HCT116 (cell line): Measurements from ENCODE around the gene SDSL. TPM values are rescaled to one million over a fixed set of nuclear protein-coding genes. Genes with fewer than 3 reads are reported as not detected.

Experiments
- ATAC-seq: fragments of 200-7000 bp; cut with Tn5 transposase; 2 replicates; pipeline ENCODE4 v1.9.1; 2020; ENCODE audit warnings: mild to moderate bottlenecking, moderate library complexity
- BruUV-seq: library from RNA; stranded (reverse); fragments of 400-500 nt; replicated peaks from 2 replicates; lab custom pipeline; 2021; lab: Mats Ljungman, UMichigan
- CTCF ChIA-PET: fragments of 300-600 bp; sonication (Branson Sonifier 250); formaldehyde crosslinking; loops from one replicate; lab custom pipeline; 2021; ENCODE audit warnings: antibody characterized with exemption; lab: Charles Lee
- POLR2A ChIA-PET: fragments of 300-600, 350-600 bp; sonication (Branson Sonifier 250); formaldehyde crosslinking; loops from one replicate; lab custom pipeline; 2021; ENCODE audit warnings: antibody characterized with exemption; lab: Charles Lee
- RAD21 ChIA-PET, 2 experiments: fragments of 300-600 bp; sonication (Branson Sonifier 250); formaldehyde crosslinking; loops; one replicate each; lab custom pipeline; 2023; ENCODE audit warnings: low total read pairs in 2 of 2; ENCODE audit not compliant: uncharacterized antibody in 2 of 2, unreplicated experiment in 2 of 2, low non-redundant PET in 1 of 2; lab: Charles Lee
- DNase-seq: peaks from one replicate; pipeline ENCODE4 v3.0.0-alpha.2; 2010; ENCODE audit warnings: low read depth, low spot score
- H2AFZ ChIP-seq: fragments of 200-600 bp; shearing (Covaris generic), sonication (generic); 2 replicates; pipeline ENCODE4 v1.6.1; 2017; ENCODE audit warnings: low read depth, mixed run types, mixed read lengths, antibody characterized with exemption, low read length; ENCODE audit not compliant: poor library complexity, severe bottlenecking
- H3K27ac ChIP-seq: 2 replicates; pipeline ENCODE4 v1.5.1; 2012; ENCODE audit warnings: low read depth, low read length
- H3K27me3 ChIP-seq: fragments of 200-600 bp; sonication (generic); 2 replicates; pipeline ENCODE4 v1.6.1; 2016; ENCODE audit warnings: mixed run types, low read length, mixed read lengths; ENCODE audit not compliant: insufficient read depth
- H3K36me3 ChIP-seq, 2 experiments: fragments of 200-500 bp in 1 of 2; fragments of 200-600 bp in 1 of 2; sonication (Bioruptor generic) in 1 of 2; sonication (generic) in 1 of 2; 2 replicates each; pipeline versions ENCODE4 v1.5.1 to v1.6.1; 2014 to 2016; ENCODE audit warnings: low read length in 2 of 2, inconsistent platforms in 1 of 2, mixed read lengths in 1 of 2, mixed run types in 1 of 2; ENCODE audit not compliant: insufficient read depth in 2 of 2, control insufficient read depth in 1 of 2
- H3K4me1 ChIP-seq, 2 experiments: fragments of 200-600 bp in 1 of 2; sonication (generic) in 1 of 2; 2 replicates each; pipeline versions ENCODE4 v1.5.1 to v1.6.1; 2012 to 2017; ENCODE audit warnings: low read length in 2 of 2, inconsistent platforms in 1 of 2, mild to moderate bottlenecking in 1 of 2, mixed read lengths in 1 of 2, mixed run types in 1 of 2, moderate library complexity in 1 of 2; ENCODE audit not compliant: insufficient read depth in 2 of 2, control insufficient read depth in 1 of 2
- H3K4me2 ChIP-seq: fragments of 200-600 bp; sonication (generic); 2 replicates; pipeline ENCODE4 v1.6.1; 2017; ENCODE audit warnings: mixed run types, low read length, mixed read lengths
- H3K4me3 ChIP-seq, 2 experiments: fragments of 200-600 bp in 1 of 2; sonication (generic) in 1 of 2; replicated peaks in 1 of 2; 2 replicates each; pipeline ENCODE4 v1.5.1; 2011 to 2016; ENCODE audit warnings: low read length in 2 of 2, control low read depth in 1 of 2, low read depth in 1 of 2, mild to moderate bottlenecking in 1 of 2, mixed read lengths in 1 of 2, mixed run types in 1 of 2
- H3K79me2 ChIP-seq: fragments of 200-600 bp; sonication (generic); 2 replicates; pipeline ENCODE4 v1.6.1; 2017; ENCODE audit warnings: mild to moderate bottlenecking, mixed run types, low read length, moderate library complexity, mixed read lengths; ENCODE audit not compliant: insufficient read depth
- H3K9ac ChIP-seq: fragments of 200-600 bp; sonication (generic); 2 replicates; pipeline ENCODE4 v1.6.1; 2016; ENCODE audit warnings: low read length, mixed read lengths
- H3K9me2 ChIP-seq: fragments of 200-600 bp; sonication (generic), shearing (Covaris generic); 2 replicates; pipeline ENCODE4 v1.6.1; 2017; ENCODE audit warnings: mixed run types, mild to moderate bottlenecking, moderate library complexity; ENCODE audit not compliant: insufficient read depth
- H3K9me3 ChIP-seq, 2 experiments: fragments of 200-500 bp in 1 of 2; fragments of 200-600 bp in 1 of 2; sonication (Bioruptor generic) in 1 of 2; sonication (generic) in 1 of 2; 2 replicates each; pipeline ENCODE4 v1.6.1; 2014 to 2017; ENCODE audit warnings: low read length in 2 of 2, mixed read lengths in 2 of 2, inconsistent platforms in 1 of 2, low read depth in 1 of 2, mild to moderate bottlenecking in 1 of 2, mixed run types in 1 of 2, moderate library complexity in 1 of 2; ENCODE audit not compliant: control insufficient read depth in 1 of 2, insufficient read depth in 1 of 2
- H4K20me1 ChIP-seq: fragments of 200-600 bp; sonication (generic), shearing (Covaris generic); 2 replicates; pipeline ENCODE4 v1.6.1; 2017; ENCODE audit warnings: mixed run types, mild to moderate bottlenecking, moderate library complexity; ENCODE audit not compliant: insufficient read depth
- ATF3 ChIP-seq: IDR thresholded peaks from 2 replicates; pipeline ENCODE4 v1.6.1; 2012
- CBX3 ChIP-seq: IDR thresholded peaks from 2 replicates; pipeline ENCODE4 v1.6.1; 2012; ENCODE audit warnings: low read depth
- EZH2 ChIP-seq: fragments of 200-600 bp; sonication (generic); IDR thresholded peaks from 2 replicates; pipeline ENCODE4 v1.6.1; 2017; ENCODE audit warnings: antibody characterized with exemption, mixed run types
- FOSL1 ChIP-seq: IDR thresholded peaks from 2 replicates; pipeline ENCODE4 v1.6.1; 2012; ENCODE audit warnings: low read depth
- MAX ChIP-seq: IDR thresholded peaks from 2 replicates; pipeline ENCODE4 v1.6.1; 2012
- POLR2AphosphoS5 ChIP-seq: IDR thresholded peaks from 2 replicates; pipeline ENCODE4 v1.6.1; 2011; ENCODE audit warnings: mild to moderate bottlenecking, low read depth, low read length, moderate library complexity
- SP1 ChIP-seq: IDR thresholded peaks from 2 replicates; pipeline ENCODE4 v1.6.1; 2012; ENCODE audit warnings: low read depth
- SRF ChIP-seq: IDR thresholded peaks from 2 replicates; pipeline ENCODE4 v1.6.1; 2012; ENCODE audit warnings: low read depth
- TCF7L2 ChIP-seq: IDR thresholded peaks from 2 replicates; pipeline ENCODE4 v1.7.0; 2011; ENCODE audit warnings: borderline replicate concordance, inconsistent platforms; ENCODE audit not compliant: insufficient read depth, insufficient read length; ENCODE audit errors: extremely low read depth
- ZFX ChIP-seq: fragments of 450-650 bp; IDR thresholded peaks from 2 replicates; pipeline ENCODE4 v1.6.1; 2017
- ZNF274 ChIP-seq: fragments of 200-500 bp; sonication (Bioruptor generic); IDR thresholded peaks from 2 replicates; pipeline ENCODE4 v1.6.1; 2014; ENCODE audit warnings: mild to moderate bottlenecking, low read depth, low read length, inconsistent platforms
- intact Hi-C: fragments of 100-400 bp; cut with micrococcal nuclease; formaldehyde crosslinking; loops from 2 replicates; pipeline ENCODE4 v1.10.0; 2022
- total RNA-seq: library from RNA; stranded (reverse); gene quantifications from one replicate; pipeline ENCODE4 v1.2.1, GENCODE V29; 2021; ENCODE audit not compliant: unreplicated experiment

The SDSL gene
- total RNA-seq, 1 experiment from 2014 or later, result 19.1 TPM

GRCh38 chr12:113467502-113468364 is 45.6 kb downstream of the SDSL start:
- Histone ChIP-seq H3K4me1 (peaks cover 4 to 14% of the 10 kb centered on the region in 2 experiments; a peak in 2 of 4 replicates), H3K9ac (peak overlapping the region; percentile 74), H3K9me3 (no peaks in the 10 kb centered on the region), H3K27ac (peak overlapping the region; percentile 40), H3K79me2 (no peaks in the 10 kb centered on the region), H3K4me3 (peak overlapping the region; percentile 53 to 68), H3K36me3 (no peaks in the 10 kb centered on the region), H3K27me3 (peaks cover 4% of the 10 kb centered on the region; the same call in 1 of the 2 replicates)
- POLR2A ChIA-PET, result interaction anchor here (1.3 kb wide), 1 partner anchor 305 kb away, joined by 3 read pairs; no protein-coding TSS in a partner anchor
- TSS peak; percentile 69 for BruUV-seq
- peak; percentile 76 for ATAC-seq
- CTCF ChIA-PET, result no interaction called here
- TF ChIP-seq FOSL1 (no peak), CBX3 (no peak), POLR2AphosphoS5 (peak; percentile 61), ZNF274 (no peak), ATF3 (no peak), TCF7L2 (no peak), EZH2 (no peak), ZFX (peak; percentile 50; the same call in 1 of the 2 replicates), MAX (peak; percentile 78), SRF (no peak), SP1 (no peak)
- TF ChIP-seq, all 23 proteins: peak for 3
- RAD21 ChIA-PET, result no interaction called here
- H4K20me1 ChIP-seq, result no peaks in the 10 kb centered on the region
- DNase-seq, result no peak
- H3K4me2 ChIP-seq, result peak overlapping the region; percentile 83
- intact Hi-C loops, result no loop called here
- H3K9me2 ChIP-seq, result no peaks in the 10 kb centered on the region
- H2AFZ ChIP-seq, result no peak overlapping the region
